Subcutaneous abdominal adipose tissue (tissue), 5 donors: Measurements from ENCODE around the gene ZMAT5.
"Not testable (repeated sequence)": the region's sequence is repeated elsewhere in the genome, so short reads cannot be mapped to it uniquely, and the experiment has no call there.

Experiments used
- H3K27ac ChIP-seq: one replicate; pipeline ENCODE4 v1.7.0; 2013; ENCODE audit warnings: low read depth, mild to moderate bottlenecking, inconsistent platforms, low read length, moderate library complexity
- H3K27me3 ChIP-seq, 5 donors: one replicate each; pipeline ENCODE4 v1.7.0; 2013; ENCODE audit warnings: low read length in 5 of 5, inconsistent platforms in 1 of 5; ENCODE audit not compliant: control insufficient read depth in 5 of 5, insufficient read depth in 4 of 5
- H3K36me3 ChIP-seq, 5 donors: one replicate each; pipeline ENCODE4 v1.7.0; 2013; ENCODE audit warnings: low read length in 5 of 5; ENCODE audit not compliant: control insufficient read depth in 5 of 5, insufficient read depth in 5 of 5
- H3K4me1 ChIP-seq, 5 donors: one replicate each; pipeline ENCODE4 v1.7.0; 2013; ENCODE audit warnings: low read length in 5 of 5, mild to moderate bottlenecking in 3 of 5, moderate library complexity in 1 of 5; ENCODE audit not compliant: control insufficient read depth in 5 of 5, insufficient read depth in 5 of 5
- H3K4me3 ChIP-seq, 5 donors: one replicate each; pipeline ENCODE4 v1.7.0; 2013; ENCODE audit warnings: low read length in 5 of 5, low read depth in 1 of 5
- H3K9ac ChIP-seq, 5 donors: one replicate each; pipeline ENCODE4 v1.7.0; 2013; ENCODE audit warnings: low read length in 5 of 5, mild to moderate bottlenecking in 4 of 5, moderate library complexity in 3 of 5
- H3K9me3 ChIP-seq, 5 donors: one replicate each; pipeline ENCODE4 v1.7.0; 2013; ENCODE audit warnings: low read length in 5 of 5; ENCODE audit not compliant: control insufficient read depth in 5 of 5
- donor health status: healthy.
- donor health status: healthy.
- donor health status: healthy.
- donor health status: healthy.
- donor health status: healthy.

ZMAT5 gene

DNA sequence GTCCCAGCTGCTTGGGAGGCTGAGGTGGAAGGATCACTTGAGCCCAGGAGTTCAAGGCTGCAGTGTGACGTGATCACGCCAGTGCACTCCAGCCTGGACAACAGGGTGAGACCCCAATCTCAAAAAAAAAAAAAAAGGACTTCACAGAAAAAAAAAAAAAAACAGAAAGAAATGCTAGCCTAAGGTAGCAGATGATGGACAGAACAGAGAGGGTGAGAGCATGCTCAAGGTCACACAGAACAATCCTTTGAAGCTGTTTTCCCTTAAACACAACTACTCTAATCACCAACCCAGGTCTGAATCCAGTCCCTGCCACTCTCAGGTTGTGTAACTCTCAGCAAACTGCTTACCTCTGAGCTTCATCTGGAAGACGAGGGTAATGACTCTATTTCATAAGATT, 9.7 kb downstream of the ZMAT5 start:
- Histone ChIP-seq H3K36me3 (peaks cover 0 to 15% (median 7%) of the 10 kb centered on the region in 5 donors), H3K4me1 (peaks cover 0 to 35% (median 21%) of the 10 kb centered on the region in 5 donors), H3K4me3 (no peak overlapping the region), H3K9me3 (no peaks in the 10 kb centered on the region), H3K27ac (no peak overlapping the region), H3K9ac (no peak overlapping the region), H3K27me3 (no peaks in the 10 kb centered on the region)

DNA sequence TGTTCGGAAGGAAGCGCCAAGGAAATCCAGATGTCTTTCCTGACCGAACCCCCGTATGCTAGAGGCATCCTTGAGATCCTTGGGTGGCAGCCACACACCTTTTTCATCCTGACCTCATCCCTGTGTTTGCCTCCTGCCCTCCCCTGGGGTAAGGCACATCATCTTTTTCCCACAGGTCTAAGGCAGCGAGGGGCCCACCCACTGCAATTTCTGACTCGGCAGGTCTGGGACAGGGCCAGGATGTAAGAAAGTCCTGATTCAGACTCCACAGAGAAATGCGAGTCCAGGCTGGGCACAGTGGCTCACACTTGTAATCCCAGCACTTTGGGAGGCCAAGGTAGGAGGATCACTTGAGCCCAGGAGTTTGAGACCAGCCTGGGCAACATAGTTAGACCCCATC, 10.5 kb downstream of the ZMAT5 start:
- no peaks in the 10 kb centered on the region for H3K27me3 ChIP-seq
- no peak overlapping the region for H3K27ac ChIP-seq
- peaks cover 0 to 18% (median 8%) of the 10 kb centered on the region in 5 donors for H3K36me3 ChIP-seq
- H3K9ac ChIP-seq, result no peak overlapping the region
- H3K4me1 ChIP-seq, result peaks cover 0 to 35% (median 21%) of the 10 kb centered on the region in 5 donors
- H3K4me3 ChIP-seq, result no peak overlapping the region
- no peaks in the 10 kb centered on the region for H3K9me3 ChIP-seq

DNA sequence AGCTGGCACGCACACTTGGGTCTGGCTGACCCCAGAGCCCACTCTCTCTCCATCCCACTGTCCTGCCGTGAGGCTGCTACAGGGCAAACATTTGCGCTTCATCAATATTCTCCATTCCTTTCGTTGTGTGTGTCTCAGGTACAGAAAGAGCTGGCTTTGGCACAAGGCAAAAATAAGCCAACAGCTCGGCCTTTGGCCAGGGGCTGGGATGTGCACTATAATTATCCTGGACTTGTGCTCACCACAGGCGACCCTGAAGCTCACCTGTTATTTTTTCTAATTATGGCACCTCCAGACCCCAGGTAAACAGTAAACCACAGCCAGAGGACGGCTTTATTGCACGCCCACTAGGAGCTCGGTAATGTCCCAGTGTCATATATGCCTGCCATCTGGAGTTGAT, 10.9 kb downstream of the ZMAT5 start:
- peaks cover 0 to 18% (median 8%) of the 10 kb centered on the region in 5 donors for H3K36me3 ChIP-seq
- H3K27ac ChIP-seq, result no peak overlapping the region
- H3K4me1 ChIP-seq, result peaks cover 0 to 35% (median 21%) of the 10 kb centered on the region in 5 donors
- no peaks in the 10 kb centered on the region for H3K9me3 ChIP-seq
- no peaks in the 10 kb centered on the region for H3K27me3 ChIP-seq
- H3K9ac ChIP-seq, result no peak overlapping the region
- no peak overlapping the region for H3K4me3 ChIP-seq

DNA sequence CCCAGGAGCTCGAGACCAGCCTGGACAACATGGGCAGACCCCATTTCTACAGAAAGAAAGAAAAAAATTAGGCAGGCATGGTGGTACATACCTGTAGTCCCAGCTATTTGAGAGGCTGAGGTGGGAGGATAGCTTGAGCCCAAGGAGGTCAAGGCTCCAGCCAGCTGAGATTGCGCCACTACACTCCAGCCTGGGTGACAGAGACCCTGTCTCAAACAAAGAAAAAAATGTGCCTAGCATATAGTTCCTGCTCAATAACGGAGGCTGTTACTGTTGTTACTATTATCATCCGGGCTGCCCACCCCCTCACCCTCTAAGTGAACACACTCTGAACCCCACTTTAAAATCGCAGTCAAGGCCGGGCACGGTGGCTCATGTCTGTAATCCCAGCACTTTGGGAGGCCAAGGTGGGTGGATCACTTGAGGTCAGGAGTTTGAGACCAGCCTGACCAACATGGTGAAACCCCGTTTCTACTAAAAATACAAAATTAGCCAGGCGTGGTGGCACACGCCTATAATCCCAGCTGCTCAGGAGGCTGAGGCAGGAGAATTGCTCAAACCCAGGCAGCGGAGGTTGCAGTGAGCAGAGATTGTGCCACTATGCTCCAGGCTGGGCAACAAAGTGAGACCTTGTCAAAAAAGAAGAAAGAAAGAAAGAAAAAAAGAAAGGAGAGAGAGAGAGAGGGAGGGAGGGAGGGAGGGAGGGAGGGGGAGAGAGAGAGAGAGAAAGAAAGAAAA, 12.0 kb downstream of the ZMAT5 start:
- not testable (repeated sequence) for H3K9me3 ChIP-seq, H3K27ac ChIP-seq, H3K27me3 ChIP-seq, H3K4me3 ChIP-seq, H3K9ac ChIP-seq
- Histone ChIP-seq H3K4me1 (peaks cover 0 to 35% (median 21%) of the 10 kb centered on the region in 5 donors), H3K36me3 (peaks cover 0 to 27% (median 13%) of the 10 kb centered on the region in 5 donors)

DNA sequence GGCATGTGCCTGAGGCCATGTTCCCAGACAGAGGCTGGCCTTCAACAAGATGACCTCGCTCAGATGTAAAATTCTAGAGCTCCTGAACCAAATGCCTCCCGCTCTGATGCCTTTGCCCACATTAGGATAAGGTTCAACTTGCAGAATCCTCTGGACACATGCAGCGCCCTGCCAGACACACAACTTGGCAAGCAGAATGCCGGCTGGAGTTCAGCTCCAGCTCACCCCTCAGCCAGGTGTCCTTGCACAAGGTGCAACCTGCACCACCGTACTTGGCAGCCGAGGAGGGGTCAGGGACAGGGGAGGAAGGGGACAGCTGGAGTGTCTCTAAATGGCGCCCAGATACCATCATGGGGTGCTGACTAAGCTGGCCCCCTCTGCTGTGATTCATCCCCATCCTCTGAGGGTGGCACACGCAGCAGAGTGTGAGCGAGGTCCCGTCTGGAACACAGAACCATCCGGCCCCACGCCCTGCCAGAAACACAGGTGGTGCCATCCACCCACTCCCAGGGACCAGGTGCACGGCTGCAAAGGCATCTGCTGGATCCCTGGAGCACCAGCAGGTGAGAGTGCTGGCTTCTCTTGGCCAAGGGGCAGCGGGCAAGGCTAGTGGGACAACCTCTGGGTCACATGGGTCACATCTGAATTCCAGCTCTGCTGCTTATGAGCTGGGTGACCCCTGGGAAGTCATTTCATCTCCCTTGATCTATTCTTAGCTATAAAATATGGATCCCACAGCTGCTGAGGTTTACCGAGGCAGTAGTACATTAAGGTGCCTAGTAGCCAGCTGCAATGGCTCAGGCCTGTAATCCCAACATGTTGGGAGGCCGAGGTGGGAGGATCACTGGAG, 12.8 kb downstream of the ZMAT5 start:
- no peak overlapping the region for H3K9ac ChIP-seq
- peaks cover 0 to 32% (median 20%) of the 10 kb centered on the region in 5 donors for H3K4me1 ChIP-seq
- no peak overlapping the region for H3K27ac ChIP-seq

DNA sequence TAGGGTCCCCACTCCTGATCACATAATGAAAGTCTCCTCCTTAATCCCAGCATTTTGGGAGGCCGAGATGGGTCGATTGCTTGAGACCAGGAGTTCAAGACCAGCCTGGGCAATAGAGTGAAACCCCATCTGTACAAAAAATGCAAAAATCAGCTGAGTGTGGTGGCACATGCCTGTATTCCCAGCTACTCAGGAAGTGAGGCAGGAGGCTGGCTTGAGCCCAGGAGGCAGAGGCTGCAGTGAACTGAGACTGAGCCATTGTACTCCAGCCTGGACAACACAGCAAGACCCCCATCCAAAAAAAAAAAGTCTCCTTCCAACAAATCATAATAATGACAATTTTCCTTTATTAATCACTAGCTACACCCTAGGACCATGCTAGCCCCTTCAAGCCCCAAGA, 15.1 kb downstream of the ZMAT5 start:
- Histone ChIP-seq H3K9ac (no peak overlapping the region), H3K27me3 (no peaks in the 10 kb centered on the region), H3K4me3 (no peak overlapping the region), H3K36me3 (peaks cover 0 to 44% (median 31%) of the 10 kb centered on the region in 5 donors), H3K9me3 (no peaks in the 10 kb centered on the region), H3K4me1 (peaks cover 0 to 20% (median 9%) of the 10 kb centered on the region in 5 donors), H3K27ac (no peak overlapping the region)

More for the DNA sequence above, 12.8 kb downstream of the ZMAT5 start:
- H3K4me3 ChIP-seq, result no peak overlapping the region
- no peaks in the 10 kb centered on the region for H3K9me3 ChIP-seq
- H3K27me3 ChIP-seq, result no peaks in the 10 kb centered on the region
- peaks cover 0 to 28% (median 13%) of the 10 kb centered on the region in 5 donors for H3K36me3 ChIP-seq

DNA sequence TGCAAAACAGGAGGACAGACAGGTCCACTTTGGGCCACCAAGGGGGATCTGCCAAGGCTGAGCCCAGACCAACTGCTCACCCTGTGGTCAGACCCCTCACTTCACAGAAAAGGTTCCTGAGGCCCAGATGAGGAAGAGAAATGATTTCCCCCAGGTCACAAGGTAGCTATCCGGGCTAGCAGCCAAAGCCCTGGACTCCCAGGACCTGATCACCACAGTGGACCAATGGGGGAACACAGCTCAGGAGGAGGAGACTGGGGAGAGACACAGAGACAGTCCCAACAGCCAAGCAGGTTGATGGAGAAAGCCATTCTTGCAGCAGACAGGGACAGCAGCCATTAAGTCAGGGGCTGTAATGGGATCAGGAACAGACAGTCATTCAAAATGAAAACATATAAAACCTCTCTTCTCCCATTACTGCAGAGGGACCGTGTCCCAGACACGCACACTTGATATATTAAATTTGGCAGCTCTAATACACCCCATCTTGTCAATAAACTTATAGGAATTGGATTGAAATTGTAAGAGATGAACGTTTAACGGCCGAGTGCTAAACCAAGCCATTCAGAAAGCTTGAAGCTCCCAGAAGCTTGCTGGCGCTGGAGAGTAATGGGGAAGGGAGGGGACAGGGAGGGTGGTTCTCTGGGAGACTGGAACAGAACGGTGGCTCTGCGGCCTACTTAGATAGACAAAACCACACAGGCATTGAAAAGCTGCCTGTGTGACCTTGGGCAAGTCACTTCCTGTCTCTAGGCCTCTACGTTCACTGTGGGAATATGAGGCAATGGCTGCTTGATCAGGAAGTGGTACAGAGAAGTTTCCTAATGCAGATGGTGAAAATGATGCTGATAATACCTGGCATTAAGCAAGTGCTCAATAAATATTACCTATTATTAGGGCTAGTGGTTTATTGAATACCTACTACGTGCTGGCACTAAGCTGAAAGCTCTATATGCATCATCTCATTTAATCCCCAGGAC, 16.0 kb downstream of the ZMAT5 start:
- Histone ChIP-seq H3K4me1 (peaks cover 0 to 20% (median 9%) of the 10 kb centered on the region in 5 donors), H3K36me3 (peaks cover 0 to 52% (median 35%) of the 10 kb centered on the region in 5 donors), H3K9me3 (no peaks in the 10 kb centered on the region), H3K27me3 (no peaks in the 10 kb centered on the region), H3K4me3 (no peak overlapping the region), H3K27ac (no peak overlapping the region), H3K9ac (no peak overlapping the region)

DNA sequence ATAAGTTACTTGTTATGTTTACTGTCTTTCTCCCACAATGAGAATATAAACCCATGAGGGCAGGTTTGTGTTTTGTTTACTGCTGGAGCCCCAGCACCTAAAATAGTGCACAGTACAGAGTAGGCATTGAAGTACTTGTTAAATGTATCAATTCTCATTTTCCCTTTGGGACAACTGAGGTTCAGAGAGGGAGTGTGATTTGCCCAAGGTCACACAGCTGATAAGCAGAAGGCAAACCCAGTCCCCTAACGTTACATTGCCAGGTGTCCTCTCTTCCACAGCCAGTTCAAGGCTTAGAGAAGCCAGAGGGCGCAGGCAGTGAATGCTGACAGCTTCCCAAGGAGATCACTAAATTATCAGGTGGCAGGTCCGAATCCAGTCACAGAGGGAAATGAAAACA, 16.8 kb downstream of the ZMAT5 start:
- Histone ChIP-seq H3K9me3 (no peaks in the 10 kb centered on the region), H3K27ac (no peak overlapping the region), H3K4me1 (peaks cover 0 to 25% (median 13%) of the 10 kb centered on the region in 5 donors), H3K27me3 (no peaks in the 10 kb centered on the region), H3K4me3 (no peak overlapping the region), H3K36me3 (peaks cover 0 to 60% (median 39%) of the 10 kb centered on the region in 5 donors), H3K9ac (no peak overlapping the region)

DNA sequence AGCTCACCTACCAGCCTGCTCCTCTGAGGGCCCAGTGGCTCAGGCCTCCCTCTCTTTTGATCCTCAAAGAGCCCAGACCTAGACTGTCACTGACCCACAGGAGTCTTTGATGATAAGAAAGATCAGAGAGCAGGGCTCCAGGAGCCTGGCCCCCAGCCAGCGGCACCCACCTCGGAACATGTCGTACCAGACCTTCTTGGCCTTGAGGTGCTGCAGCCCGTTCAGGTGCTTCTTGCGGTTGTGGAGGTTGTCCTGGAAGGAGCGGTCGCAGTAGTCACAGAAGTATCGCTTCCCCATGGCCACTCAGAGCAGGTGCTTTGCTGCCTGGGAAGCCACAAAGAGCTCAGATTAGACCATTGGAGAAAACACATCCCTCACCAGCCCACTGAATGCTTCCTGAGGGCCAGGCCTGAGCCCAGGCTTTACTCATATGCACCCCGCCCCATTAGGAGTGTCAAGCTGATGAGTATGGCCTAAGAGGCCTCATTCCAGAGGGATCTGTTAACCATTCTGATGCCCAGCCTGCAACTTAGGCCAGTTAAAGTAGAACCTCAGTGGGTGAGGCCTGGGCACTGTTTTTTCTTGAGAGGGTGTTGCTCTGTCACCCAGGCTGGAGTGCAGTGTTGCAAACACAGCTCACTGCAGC, 18.4 kb downstream of the ZMAT5 start:
- Histone ChIP-seq H3K36me3 (peaks cover 0 to 62% (median 36%) of the 10 kb centered on the region in 5 donors), H3K4me1 (peaks cover 0 to 19% (median 10%) of the 10 kb centered on the region in 5 donors), H3K4me3 (no peak overlapping the region), H3K27me3 (no peaks in the 10 kb centered on the region), H3K9ac (no peak overlapping the region), H3K27ac (no peak overlapping the region), H3K9me3 (no peaks in the 10 kb centered on the region)
